ENCODE measurements around the gene CERS6.

DNA sequence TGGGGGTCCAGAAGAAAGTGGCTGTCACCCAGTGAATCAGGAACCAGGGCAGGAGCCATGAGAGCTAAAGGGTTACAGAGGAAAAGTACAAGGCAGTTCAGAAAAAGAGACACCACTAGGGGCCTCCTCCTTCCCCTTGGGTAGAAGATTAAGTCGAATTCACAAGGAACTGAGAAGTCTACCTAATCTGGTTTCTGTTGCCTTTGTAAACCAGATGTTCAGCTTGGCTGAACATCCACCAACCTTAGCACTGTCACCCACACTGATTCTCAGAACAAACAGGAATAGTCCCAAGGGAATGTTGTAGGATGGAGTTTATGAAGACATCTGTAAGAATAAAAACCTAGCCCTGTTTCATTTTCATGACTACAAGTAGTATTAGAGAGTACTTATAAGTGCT, 256.0 kb downstream of the CERS6 start:
- TF ChIP-seq, protein P1, sequence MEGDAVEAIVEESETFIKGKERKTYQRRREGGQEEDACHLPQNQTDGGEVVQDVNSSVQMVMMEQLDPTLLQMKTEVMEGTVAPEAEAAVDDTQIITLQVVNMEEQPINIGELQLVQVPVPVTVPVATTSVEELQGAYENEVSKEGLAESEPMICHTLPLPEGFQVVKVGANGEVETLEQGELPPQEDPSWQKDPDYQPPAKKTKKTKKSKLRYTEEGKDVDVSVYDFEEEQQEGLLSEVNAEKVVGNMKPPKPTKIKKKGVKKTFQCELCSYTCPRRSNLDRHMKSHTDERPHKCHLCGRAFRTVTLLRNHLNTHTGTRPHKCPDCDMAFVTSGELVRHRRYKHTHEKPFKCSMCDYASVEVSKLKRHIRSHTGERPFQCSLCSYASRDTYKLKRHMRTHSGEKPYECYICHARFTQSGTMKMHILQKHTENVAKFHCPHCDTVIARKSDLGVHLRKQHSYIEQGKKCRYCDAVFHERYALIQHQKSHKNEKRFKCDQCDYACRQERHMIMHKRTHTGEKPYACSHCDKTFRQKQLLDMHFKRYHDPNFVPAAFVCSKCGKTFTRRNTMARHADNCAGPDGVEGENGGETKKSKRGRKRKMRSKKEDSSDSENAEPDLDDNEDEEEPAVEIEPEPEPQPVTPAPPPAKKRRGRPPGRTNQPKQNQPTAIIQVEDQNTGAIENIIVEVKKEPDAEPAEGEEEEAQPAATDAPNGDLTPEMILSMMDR (IDR thresholded peaks at IDR 0.05), result no peak
- no peak for TF ChIP-seq POLR2A (IDR thresholded peaks at IDR 0.05)

All from thyroid gland (tissue), 4 donors.